Activated gamma-delta T cell (primary cell): ENCODE measurements around the gene FBXL5.

ENCODE experiments used
- DNase-seq: peaks from one replicate; lab custom pipeline; 2025; lab: John Stamatoyannopoulos, UW

Gene FBXL5

DNA sequence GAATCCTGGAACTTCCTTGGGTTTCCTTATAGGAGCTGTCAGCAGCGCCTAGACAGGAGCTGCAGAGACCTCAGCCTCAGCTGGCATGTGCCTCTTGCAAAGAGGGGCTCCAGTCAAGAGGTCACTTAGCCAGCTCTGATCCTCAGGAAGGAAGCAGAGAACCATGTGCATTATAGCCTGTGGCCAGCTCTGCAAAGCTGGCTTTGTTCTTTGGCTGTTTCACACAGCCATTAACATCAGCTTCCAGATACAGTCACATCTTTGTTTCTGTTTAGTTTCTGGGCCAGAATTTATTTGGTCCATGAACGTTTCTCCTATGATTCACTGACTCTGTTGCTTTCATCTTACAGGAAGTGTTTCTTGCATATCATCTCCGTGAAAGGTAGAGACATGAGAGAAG, 93.0 kb downstream of the FBXL5 start:
- no peak for DNase-seq

DNA sequence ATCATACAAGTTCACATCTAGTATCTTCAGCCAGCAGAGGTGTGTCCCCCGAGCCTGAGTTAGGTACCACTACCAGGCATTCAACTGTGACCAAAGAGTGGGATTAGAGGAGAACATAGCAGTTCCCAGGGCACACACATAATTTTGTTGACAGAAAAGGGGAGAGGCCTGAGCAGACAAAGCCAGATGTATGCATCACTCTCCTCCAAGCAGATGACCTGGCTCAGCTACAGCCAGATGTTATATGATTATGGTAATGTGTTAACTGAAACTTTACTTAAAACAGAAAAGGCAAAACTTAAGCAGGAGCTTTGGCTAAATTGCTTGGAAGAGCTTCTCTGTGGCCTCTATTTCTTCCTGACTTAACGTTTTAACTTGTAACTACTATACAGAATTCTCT, 96.6 kb downstream of the FBXL5 start:
- no peak for DNase-seq

DNA sequence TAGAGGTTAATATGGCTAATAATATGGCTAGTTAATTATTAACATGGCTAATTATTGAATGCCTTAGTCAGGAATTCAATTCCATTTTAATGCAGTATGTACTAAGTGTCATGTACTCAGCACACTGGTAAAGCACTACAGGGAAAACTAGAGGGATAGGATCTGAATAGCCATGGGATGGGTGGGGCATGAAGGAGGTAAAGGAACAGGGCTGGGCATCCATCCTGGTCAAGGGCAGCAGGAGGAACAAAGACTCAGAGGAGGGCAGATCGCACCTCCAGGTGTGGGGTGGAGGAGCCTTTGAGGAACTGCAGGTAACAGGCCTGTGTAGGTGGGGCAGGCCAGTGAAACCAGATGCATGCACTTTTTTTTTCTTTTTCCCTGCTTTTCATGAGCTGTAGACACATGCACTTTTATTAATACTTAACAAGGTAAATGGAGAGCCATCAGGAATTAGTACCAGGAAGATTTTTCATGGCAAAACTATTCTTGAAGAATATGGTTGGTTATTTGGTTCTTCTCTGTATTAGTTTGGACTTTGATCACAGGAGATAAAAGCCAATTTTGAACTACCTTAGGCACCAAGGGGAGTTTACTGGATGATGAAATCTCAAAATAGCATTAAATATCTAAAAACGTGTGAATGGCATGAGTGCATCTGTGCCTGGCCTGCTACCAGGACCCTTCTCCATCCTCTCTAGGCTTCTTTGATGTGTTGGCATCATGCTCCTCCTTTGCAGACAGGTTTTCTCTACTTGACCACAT, 97.2 kb downstream of the FBXL5 start:
- no peak for DNase-seq

DNA sequence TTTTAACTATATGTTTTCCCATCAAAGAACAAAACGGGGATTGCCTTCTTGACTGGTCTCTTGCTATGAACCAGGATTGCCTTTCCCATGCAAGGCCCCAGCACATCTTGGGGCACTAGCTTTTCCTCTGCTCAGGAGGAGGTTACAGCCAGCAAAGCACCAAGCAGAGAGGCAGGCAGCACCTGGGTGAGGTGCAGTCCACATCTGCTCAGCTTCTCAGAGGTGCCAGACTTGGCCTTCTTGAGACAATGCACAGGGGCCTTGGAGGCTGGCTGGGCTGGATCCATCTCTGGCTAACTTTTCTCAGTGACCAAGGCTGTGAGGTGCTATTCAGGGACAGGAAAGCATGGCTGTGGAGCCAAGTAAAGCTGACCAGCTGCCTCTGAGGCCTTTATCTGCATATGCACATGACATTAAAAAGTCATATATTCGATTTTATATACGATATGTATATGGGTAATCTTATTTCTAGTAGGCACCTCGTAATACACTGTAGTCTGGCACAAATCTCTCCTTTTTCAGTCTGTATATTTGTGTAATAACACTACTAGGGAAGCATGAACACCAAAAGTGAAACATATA, 98.6 kb downstream of the FBXL5 start:
- DNase-seq: no peak
